ENCODE data around the gene EIF3A.
"Not testable (repeated sequence)": the region's sequence is repeated elsewhere in the genome, so short reads cannot be mapped to it uniquely, and the experiment has no call there.

Gene EIF3A

DNA sequence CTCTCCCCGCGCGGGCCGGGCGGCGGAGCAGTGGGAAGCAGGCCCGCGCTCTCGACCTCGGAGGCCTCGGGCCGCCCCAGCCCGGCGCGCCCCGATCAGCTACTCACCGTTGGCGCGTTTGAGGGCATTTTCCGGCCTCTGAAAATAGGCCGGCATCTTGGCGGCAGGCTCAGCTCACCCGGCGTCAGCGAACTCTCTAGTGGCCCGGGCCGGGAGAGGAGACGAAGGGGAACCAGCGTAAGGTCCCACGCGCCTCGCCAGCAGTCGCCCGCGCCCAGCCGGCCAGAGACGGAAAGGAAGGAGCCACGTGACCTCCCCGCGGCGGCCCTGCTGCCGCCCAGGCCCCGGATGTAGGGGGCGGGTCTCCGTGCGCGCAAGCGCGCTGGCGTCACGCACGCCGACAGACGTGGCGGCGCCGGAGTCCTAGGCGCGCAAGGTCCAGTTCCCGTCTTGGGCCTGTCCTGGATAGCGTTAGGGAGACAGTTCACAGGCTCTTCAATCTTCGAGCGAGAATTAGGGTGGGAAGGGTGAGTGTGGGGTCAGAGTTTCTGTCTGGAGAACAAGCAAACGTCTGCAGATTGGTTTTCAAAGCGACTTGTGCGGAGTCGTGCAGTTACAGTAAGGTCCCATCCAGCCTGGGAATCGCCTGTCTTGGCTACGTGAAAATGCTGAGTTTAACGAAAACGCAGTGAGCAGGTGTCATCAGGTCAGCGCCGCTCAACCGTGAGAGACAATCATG lies at the start of gene EIF3A:
EIF3A (minus strand) TSS at position 297 of the 739 bp plus-strand sequence; CDS start at position 156, 141 bp downstream.
- DNase-seq (ENCODE audit: low spot score) = peak; percentile 91

DNA sequence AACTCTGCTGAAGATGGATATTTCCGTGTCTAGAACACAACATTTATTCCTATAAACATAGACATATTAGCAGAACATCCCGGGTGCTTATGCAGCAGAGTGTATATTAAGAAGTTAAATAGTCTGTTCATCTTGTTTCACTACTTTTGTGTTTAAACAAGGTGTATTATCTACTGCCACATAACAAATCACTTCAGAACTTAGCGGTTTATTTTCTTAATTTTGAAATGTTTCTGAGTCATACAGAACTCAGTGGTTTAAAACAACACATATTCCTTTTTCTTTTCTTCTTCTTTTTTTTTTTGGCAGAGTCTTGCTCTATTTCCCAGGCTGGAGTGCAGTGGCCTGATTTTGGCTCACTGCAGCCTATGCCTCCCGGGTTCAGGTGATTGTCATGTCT lies 49.1 kb upstream of the EIF3A start:
- no peak for DNase-seq (ENCODE audit: low spot score)

DNA sequence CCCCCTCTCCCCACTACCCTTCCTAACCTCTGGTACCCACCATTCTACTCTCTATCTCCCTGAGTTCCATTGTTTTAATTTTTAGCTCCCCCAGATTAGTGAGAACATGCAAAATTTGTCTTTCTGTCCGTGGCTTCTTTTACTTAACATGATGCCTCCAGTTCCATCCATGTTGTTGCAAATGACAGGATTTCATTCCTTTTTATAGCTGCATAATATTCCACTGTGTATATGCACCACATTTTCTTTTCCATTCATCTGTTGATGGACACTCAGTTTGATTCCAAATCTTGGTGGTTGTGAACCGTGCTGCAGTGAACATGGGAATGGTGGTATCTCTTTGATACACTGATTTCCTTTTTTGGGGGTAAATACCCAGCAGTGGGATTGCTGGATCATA lies 45.3 kb upstream of the EIF3A start:
- no peak for DNase-seq (ENCODE audit: low spot score)

DNA sequence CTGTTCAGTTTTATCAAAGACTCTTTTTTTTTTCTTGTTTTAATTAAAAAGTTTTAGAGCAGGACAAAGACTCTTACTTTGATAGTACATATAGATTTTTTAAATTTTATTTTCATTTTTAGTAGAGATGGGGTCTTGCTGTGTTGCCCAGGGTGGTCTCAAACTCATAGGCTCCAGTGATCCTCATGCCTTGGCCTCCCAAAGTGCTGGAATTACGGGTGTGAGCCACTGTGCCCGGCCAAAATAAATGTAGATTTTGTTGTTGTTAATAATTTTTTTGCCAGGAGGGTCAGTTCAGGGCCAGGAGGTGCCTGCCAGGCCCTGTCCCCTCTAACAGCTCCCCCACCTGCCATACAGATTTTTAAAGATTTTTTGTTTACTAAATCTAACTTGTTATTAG lies 40.3 kb upstream of the EIF3A start:
- no peak for DNase-seq (ENCODE audit: low spot score)

GRCh38 chr10:119120413-119120867 lies 39.8 kb upstream of the EIF3A start:
- no peak for DNase-seq (ENCODE audit: low spot score)

DNA sequence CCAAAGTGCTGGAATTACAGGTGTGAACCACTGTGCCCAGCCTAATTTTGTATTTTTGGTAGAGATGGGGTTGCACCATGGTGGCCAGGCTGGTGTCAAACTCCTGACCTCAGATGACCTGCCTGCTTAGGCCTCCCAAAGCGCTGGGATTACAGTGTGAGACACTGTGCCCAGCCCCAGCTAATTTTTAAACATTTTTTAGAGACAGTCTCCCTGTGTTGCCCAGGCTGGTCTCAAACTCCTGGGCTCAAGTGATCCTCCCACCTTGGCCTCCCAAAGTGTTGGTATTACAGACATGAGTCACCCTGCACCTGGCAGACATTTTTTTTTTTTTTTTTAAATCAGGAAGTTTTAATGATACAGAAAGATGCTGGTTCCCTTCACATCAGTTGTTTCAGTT lies 38.8 kb upstream of the EIF3A start:
- no peak for DNase-seq (ENCODE audit: low spot score)

DNA sequence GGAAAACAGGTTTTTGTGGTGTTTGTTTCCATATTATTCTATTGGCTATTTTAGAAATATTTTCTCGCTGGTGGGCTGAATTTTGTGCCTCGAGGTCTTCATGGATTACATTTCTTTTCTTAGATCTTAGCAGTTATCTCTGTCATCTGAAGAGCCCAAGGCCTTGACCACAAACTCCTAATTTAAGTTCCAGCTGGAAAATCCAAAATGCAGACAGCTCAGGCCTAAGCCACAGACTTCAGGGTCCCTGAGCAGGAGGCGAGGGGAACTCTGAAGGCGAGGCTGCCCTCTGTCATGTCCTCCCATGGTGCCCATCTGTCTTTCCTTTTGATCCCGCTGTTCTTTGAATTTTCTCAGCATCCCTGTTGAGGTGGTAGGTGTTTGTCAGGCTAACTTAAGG lies 37.6 kb upstream of the EIF3A start:
- no peak for DNase-seq (ENCODE audit: low spot score)

GRCh38 chr10:119116326-119116951 lies 35.8 kb upstream of the EIF3A start:
- no peak for DNase-seq (ENCODE audit: low spot score)

- DNase-seq (ENCODE audit: low spot score) = no peak
Measured at GRCh38 chr10:119115926-119116325, 35.3 kb upstream of the EIF3A start.

DNA sequence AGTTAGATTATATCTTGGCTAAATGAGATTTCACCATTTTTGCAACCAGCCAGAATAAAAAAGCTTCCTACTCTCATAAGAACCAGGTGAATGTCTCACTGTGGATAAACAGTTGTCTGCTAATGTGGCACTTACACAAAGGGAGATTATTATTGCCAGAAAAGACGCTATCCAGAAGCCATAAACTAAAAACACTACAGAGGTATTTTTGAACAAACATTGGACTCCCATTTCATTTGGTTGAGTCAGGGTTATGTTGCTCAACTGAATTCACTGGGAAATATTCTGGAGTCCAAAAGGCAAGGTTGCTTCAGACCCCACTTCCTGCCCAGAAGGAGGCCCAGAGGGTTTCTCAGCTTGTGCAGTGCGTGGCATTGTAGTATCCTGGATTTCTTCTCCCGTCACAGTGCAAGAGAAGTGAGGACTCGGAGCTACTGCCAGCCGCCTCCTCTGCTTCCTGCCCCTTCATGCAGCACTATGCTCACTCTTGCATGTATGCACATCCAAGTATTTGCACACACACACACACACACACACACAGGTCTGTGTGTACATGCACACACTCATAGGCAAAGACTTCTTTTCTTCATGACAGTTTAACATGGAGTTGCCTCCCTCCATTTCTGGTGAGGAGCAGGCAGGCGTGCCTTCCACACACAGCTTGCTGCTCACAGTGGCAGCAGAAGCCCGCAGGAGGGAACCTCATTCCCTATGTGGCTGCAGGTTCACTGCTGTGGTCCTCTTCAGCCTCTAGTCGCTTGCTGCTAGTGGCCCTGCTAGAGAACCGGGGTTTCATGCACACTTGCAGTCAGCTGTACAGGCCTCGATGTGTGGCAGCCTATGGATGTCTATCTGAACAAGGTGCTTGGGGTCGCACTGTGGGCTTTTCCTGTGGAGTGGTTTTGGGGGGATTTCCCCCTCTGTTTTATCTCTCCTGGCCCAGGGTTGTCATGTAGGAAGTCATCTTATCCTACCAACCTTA lies 33.4 kb upstream of the EIF3A start:
- DNase-seq (ENCODE audit: low spot score) = peak; percentile 87

DNA sequence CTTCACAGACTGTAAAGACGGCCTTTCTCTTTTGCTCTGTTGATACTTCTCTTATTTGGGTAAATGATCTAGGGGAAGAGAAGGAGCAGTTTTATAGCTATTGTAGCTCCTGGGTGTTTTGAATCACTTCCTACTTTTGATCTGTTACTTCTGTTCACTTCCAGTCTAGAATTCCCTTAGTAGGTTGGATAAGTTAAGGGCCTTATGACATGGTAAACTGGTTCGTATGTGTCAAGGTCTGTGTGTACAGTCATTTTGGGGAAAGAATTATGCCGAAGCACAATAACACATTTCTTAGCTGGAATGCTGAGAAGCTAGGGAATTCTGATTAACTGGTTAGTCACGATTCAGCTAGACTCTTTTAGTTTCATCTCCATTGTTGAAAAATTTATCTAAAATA lies 31.4 kb upstream of the EIF3A start:
- DNase-seq (ENCODE audit: low spot score) = peak; percentile 44

DNA sequence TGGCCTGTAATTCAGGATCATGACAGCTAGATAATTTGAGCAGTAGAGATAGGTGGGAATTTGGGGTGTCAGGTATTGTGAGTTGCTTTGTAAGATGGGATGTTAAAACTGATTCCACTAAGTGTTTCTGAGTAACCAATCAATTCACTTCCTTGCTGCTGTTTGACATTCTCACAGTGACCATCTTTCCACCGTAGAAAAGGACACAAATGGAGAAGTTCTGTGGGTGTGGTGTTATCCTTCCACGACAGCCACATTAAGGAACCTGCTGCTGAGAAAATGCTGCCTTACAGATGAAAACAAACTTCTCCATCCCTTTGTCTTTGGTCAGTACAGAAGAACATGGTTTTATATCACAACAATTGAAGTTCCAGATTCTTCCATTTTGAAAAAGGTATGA lies 27.2 kb upstream of the EIF3A start:
- not testable (repeated sequence) for DNase-seq (ENCODE audit: low spot score)

DNA sequence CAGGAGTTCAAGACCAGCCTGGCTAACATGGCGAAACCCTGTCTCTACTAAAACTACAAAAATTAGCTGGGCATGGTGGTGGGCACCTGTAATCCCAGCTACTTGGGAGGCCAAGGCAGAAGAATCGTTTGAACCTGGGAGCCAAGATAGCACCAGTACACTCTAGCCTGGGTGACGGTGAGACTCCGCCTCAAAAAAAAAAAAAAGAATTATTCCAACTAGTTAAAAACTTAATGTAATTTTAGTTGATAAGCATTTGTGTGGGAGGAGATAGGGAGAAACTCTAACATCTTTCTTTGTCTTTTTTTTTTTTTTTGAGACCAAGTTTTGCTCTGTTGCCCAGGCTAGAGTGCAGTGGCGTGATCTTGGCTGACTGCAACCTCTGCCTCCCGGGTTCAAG lies 26.5 kb upstream of the EIF3A start:
- DNase-seq (ENCODE audit: low spot score) = not testable (repeated sequence)

DNA sequence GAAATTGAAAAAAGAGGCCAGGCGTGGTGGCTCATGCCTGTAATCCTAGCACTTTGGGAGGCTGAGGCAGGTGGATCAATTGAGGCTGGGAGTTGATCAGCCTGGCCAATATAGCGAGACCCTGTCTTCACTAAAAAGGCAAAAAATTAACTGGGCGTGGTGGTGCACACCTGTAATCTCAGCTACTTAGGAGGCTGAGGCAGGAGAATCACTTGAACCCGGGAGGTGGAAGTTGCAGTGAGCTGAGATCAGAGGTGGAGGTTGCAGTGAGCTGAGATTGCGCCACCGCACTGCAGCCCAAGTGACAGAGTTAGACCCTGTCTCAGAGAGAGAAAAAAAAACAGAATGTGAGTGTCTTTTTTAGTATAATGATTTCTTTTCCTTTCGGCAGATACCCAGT lies 25.3 kb upstream of the EIF3A start:
- DNase-seq (ENCODE audit: low spot score) = not testable (repeated sequence)

DNA sequence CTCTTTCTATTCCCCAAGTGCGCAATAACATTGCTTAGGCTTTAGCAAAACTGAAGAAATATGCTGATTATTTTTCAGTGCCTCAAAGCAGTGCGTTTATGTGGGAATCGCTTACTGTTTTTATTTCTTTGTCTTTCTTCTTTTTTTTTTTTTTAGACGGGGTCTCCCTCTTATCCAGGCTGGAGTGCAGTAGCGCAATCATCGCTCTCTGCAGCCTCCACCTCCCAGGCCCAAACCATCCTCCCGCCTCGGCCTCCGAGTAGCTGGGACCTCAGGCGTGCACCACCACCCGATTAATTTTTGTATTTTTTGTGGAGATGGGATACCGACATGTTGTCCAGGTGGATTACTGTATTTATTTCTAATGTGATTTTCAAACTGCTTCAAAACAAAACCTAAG lies 24.5 kb upstream of the EIF3A start:
- DNase-seq (ENCODE audit: low spot score) = no peak

- DNase-seq (ENCODE audit: low spot score) = no peak
Measured at GRCh38 chr10:119104654-119105015, 24.0 kb upstream of the EIF3A start.

GRCh38 chr10:119103903-119104653 lies 23.5 kb upstream of the EIF3A start, which contains the start of gene DENND10:
Gene DENND10, plus strand, starts transcription at chr10:119104113. Its CDS starts 30 bp downstream, at chr10:119104143.
- peak; percentile 96 for DNase-seq (ENCODE audit: low spot score)

GRCh38 chr10:119103241-119103902 lies 22.8 kb upstream of the EIF3A start:
- DNase-seq (ENCODE audit: low spot score) = no peak

DNA sequence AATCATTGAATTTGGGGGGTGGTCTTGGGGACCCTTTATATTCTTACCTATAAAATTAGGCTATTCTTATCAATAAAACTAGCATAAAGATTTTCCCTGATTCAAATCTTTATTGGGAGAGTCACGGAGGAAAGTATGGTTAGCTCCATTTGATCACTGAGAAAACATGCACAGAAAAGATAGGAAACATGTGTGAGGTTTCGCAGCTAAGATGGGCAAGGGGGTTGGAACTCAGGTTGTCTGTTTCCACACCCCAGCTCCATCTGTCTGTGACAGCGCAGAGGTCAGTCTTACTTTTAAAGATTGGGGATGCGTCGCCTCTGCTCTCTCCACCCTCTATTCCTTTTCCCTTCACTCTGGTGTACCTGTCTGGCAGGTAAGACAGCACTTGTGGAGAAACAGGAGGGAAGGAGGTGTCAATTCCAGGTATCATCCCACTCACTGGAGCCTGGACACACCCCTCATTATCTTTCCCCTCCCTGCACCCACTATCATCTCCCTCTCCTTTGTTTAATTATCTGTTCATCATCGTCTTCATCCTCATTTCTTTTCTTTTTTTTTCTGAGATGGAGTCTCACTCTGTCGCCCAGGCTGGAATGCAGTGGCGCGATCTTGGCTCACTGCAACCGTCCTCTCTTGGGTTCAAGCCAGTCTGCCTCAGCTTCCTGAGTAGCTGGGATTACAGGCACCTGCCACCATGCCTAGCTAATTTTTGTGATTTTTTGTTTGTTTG lies 20.9 kb upstream of the EIF3A start:
- no peak for DNase-seq (ENCODE audit: low spot score)

GRCh38 chr10:119100434-119101238 lies 20.0 kb upstream of the EIF3A start:
- DNase-seq (ENCODE audit: low spot score) = no peak

Measured in hepatic stellate cell (primary cell).